ENCODE results near the gene FALEC. TPM values are rescaled to one million over a fixed set of nuclear protein-coding genes. Genes with fewer than 3 reads are reported as not detected.
A peak's percentile ranks its signal among the peaks of the same experiment; 100 is the strongest.

Gene FALEC
- total and polyA plus RNA-seq, 9 of the 15 experiments (the other 6 are each of a cell fraction or from before 2014, with no cell fraction given), result 0.15 to 1.8 (median 0.53) TPM; not detected in 5

- TF ChIP-seq GTF3C2 (IDR thresholded peaks at IDR 0.05; ENCODE audit: borderline replicate concordance, extremely low read depth, insufficient read length), result no peak
- no peak for TF ChIP-seq KAT7 (CRISPR knock-in tag; IDR thresholded peaks at IDR 0.05; ENCODE audit: borderline replicate concordance)
- no peak for TF ChIP-seq ID3 (CRISPR knock-in tag; IDR thresholded peaks at IDR 0.05)
- peak; percentile 57; the same call in 1 of the 2 replicates for TF ChIP-seq ID3 (tag; IDR thresholded peaks at IDR 0.05)
- TF ChIP-seq CEBPB (tag; IDR thresholded peaks at IDR 0.05), result peak; percentile 51
- peak; percentile 74; the same call in 1 of the 2 replicates for TF ChIP-seq PHF8 (IDR thresholded peaks at IDR 0.05; ENCODE audit: borderline replicate concordance, low read length)
- no peak for TF ChIP-seq KAT2B (IDR thresholded peaks at IDR 0.05; ENCODE audit: low read depth, low read length)
- TF ChIP-seq PREB (CRISPR knock-in tag; IDR thresholded peaks at IDR 0.05), result no peak
- TF ChIP-seq NELFE (IDR thresholded peaks at IDR 0.05; ENCODE audit: insufficient read depth, insufficient read length), result no peak
- no peak for TF ChIP-seq ZC3H8 (IDR thresholded peaks at IDR 0.05)
- 0 out of 2 replicates have a peak, but pooled peaks have one; percentile 23 for TF ChIP-seq CHD2 (IDR thresholded peaks at IDR 0.05; ENCODE audit: low read depth, low read length)
- no peak for TF ChIP-seq ZNF778 (CRISPR knock-in tag; IDR thresholded peaks at IDR 0.05)
- no peak for TF ChIP-seq FOXK2 (conservative IDR thresholded peaks at IDR 0.05 in 1 of 2, IDR thresholded peaks at IDR 0.05 in 1 of 2; ENCODE audit: low read depth in 2 of 2)
- TF ChIP-seq E2F8 (IDR thresholded peaks at IDR 0.05; ENCODE audit: low read depth, partially characterized antibody), result no peak
- TF ChIP-seq DMBX1 (CRISPR knock-in tag; IDR thresholded peaks at IDR 0.05; ENCODE audit: borderline replicate concordance), result peak; percentile 80
- TF ChIP-seq HOXB6 (CRISPR knock-in tag; IDR thresholded peaks at IDR 0.05; ENCODE audit: borderline replicate concordance), result no peak
- TF ChIP-seq ZZZ3 (IDR thresholded peaks at IDR 0.05), result no peak
- no peak for TF ChIP-seq MCM3 (IDR thresholded peaks at IDR 0.05)
- TF ChIP-seq ZNF263 (CRISPR knock-in tag; IDR thresholded peaks at IDR 0.05; ENCODE audit: borderline replicate concordance), result no peak
- no peak for TF ChIP-seq WHSC1 (IDR thresholded peaks at IDR 0.05; ENCODE audit: low read length)
- no peak for TF ChIP-seq ZNF41 (CRISPR knock-in tag; conservative IDR thresholded peaks at IDR 0.05)
These were observed 33.3 kb downstream of the FALEC start, which contains the start of gene ADAMTSL4 (continued) for GRCh38 chr1:150548632-150549495.

All from K562 (cell line).